GOT3 (cell line): ENCODE results near the gene CSHL1.

ENCODE experiments used
- DNase-seq: peaks from one replicate; lab custom pipeline; 2025; ENCODE audit warnings: mixed read lengths; lab: John Stamatoyannopoulos, UW

Gene CSHL1

DNA sequence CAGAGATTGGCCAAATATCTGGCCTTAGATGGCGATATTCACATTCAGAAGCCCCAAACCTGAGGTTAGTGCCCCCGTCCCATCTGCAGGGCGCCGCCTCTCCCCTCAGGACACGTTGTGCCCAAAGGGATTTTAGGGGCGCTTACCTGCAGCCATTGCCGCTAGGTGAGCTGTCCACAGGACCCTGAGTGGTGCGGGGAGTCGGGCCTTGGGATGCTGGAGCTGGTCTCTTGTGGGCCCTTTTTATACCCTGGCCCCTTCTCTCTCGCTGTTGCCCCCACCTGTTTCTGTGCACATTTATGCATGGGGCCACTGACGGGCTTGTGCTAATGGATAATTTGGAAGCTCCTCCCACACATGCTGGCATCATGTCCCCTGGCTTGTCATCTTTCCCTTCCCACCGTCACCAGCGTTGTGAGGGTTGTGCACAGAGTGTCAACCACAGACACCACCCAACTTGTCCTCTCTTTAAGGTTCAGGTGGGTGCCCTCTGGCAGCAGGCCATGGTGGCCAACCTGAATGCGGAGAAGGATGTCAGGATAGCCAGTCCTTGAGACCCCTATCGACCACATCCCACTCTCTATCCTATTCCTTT lies at the start of gene CSHL1:
TSS of gene CSHL1 (minus strand) at position 218 of the 595 bp plus-strand sequence. CDS start at position 156, 62 bp downstream.
- no peak for DNase-seq

DNA sequence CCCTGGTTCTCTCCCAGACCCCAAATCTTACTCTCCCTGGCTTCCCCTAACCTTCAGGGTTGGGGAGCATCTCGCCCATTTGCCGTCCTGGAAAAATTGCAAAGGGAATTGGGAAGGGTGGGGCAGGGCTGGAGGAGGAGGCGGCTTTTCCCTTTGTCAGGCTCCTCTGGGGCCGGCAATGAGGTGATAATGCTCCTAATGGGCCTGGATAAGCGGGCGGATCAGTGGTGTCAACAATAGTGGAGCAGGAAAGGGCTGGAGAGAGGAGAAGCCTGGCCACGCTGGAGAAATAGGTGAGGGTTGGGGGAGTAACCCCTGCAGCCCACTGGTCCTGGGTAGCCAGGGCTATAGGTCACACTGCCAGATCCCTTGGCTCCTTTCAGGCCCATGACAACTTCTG lies 49.4 kb upstream of the CSHL1 start:
- no peak for DNase-seq

DNA sequence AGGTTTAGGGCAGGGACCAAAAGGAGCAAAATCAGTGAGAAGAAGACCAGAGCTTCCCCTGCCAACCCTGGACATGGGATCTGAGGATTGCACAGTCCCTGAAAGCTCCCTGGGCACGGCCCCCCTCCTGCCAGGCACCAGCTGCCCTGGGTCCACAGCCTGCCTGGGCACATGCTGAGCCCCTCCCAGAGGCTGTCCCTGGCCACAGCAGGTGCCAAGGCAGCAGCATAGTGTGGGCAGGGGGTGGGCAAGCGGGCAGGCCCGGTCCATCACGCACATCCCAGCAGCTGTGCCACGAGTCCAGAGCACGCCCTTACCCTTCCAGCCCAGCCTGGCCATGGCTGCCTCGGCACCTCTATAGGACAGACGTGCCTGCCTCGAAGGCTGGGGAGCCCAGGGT lies 48.9 kb upstream of the CSHL1 start:
- no peak for DNase-seq

DNA sequence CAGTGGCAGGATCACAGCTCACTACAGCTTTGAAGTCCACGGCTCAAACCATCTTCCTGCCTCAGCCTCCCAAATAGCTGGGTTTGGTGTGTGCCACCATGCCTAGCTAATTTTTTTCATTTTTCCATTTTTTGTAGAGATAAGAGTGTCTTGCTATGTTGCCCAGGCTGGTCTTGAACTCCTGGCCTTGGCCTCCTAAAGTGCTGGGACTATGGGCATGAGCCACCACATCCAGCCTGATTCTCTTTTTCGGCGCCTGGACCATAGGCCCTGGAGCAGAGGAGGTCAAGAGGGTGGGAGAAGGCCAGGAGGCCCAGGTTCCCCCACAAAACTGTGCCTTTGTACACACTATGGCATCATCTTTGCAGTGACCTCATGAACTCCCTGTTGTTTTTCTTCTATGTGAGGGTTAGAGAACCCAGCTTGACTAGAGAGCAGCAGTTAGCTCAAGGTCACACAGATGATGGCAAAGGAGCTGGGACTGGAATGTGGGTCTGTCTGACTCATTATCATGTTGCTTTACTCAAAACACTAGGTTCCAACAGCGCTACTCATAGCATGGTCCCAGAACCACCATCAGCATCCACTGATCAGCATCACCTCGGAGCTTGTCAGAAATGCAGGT lies 45.4 kb upstream of the CSHL1 start:
- DNase-seq: no peak

DNA sequence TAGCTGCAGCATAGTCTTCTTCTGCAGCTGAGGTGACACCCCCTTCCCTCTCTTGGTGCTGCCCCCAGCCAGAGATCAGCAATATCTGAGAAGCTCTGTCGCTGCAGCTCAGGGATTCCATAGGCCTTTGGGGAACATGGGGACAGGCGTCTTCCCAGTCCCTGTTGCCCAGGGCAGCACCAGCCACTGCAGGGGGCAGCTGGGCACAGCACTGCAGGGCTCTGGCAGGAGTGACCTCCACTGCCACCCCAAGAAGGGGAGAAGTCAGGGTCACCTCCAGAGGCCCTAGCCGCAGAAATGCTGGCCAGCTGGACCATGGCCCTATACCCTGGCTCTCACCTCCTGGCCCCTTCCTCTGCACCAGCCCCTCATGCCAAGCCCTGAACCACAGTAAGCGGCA lies 44.7 kb upstream of the CSHL1 start:
- no peak for DNase-seq

DNA sequence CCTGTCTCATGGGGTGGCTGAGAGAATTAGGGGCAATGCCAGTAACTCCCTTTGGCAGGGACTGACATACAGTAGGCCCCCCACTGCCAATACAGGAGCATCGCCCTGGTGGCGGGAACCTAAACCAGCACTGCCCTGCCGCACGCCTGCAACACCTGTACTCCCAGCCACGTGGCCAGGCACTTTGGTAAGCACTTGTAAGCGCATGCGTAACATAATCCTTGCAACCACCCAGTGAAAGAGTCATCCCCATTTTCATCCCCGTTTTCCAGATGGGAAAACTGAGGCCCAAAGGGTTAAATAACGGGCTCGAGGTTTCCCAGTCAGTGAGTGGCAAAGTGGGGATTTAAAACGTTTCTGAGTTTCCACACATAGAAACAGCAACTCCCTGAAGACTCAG lies 44.2 kb upstream of the CSHL1 start:
- no peak for DNase-seq

DNA sequence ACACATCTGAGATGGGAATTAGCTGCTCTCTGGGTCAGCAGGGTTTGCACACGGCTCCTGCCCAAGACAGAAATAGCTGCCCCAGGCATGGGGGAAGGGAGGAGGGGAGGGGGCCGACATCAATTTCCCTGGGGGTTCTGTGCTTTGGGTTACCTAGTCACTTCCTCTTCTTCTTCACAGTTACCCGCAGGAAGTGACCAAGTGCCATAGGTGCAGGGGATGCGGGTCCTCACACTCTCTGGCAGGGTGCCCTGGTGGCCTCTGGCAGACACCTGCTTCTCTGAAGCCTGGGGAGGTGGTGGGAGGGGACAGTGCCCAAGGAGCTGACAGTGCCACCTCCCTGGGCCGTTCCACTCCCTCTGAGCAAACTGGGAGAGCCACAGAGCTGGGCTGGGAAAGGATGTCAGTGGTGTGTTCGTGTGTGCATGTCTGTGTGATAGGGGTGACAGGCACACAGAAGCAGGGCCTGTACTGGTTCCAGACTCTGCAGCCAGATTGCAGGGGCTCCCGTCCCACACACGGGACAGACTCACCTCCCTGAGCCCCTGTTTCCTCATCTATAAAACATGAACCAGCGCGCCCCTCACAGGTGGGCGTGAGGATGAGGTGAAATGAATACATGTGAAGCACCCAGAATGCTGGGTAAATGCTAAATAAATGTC lies 43.5 kb upstream of the CSHL1 start:
- DNase-seq: no peak

DNA sequence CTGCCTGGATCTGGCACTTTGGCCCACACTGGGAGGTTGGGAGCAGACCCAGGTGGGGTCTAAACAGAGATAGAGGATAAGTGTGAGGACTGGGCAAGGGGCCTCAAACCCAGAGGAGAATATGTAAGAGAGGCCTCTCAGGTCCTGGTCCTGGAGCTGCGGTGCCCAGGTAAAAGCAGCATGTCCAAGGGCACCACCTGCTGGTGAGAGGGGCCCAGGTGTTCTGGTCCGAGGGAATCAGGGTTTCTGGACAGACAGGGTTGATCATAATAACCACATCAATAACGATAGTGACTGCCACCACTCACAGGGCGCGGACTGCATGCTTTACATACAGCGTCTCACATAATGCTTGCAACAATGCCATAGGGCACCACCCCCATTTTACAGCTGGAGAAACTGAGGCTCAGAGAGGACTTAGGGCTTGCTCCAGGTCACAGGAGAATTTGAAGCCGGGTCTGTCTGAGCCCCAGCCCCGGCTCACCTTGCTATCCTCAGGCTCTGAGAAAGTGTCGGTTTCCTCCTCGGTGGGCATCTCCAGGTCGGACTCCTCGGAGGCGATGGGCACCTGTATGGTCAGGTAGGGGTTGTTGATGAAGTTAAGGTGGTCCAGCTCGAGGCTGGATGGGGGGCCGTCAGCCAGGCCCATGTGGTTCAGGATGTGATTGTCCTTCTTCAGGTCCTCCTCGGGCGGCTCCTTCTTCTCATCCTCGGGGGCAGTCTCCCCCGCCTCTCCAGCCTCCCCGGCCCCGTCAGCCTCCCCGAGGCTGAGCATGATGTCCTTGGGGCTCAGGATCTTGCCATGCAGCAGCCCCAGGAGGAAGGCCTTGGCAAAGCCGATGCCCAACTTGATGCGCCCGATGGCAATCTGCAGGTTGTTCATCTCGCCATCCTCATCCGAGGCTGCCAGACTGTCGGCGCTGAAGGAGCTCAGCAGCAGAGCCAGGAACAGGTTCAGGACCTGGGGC lies 40.2 kb upstream of the CSHL1 start:
- DNase-seq: no peak

DNA sequence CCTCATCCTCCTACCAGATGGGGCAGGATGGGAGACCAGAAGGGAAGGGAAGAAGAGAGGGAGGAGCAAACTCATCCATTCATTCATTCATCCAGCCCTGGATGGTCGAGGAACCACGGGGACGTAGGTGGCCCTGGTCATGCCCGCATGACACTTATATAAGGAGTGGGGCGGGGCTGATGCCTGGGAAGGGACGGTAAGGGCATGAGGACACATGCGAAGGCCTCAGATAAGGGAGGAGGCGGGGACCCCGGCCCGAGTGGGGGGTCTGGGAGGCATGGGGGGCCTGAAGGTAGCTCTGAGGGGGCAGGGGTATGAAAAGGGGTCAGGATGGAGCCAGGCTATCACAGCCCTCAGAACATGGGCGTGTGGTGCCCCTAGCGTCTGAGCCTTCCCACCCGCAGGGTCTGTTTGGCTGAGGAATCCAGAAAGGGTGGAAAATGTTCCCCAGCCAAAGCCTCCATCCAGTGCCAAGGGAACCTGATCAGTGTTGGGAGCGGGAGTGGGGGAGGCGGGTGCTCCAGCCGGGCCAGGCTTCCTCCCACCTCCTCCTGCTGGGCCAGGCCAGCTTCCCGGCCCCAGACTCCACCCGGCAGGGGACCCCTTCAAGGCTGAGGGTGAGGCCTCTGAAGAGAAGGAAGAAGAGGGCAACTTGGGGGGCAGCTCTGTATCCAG lies 38.7 kb upstream of the CSHL1 start:
- no peak for DNase-seq

DNA sequence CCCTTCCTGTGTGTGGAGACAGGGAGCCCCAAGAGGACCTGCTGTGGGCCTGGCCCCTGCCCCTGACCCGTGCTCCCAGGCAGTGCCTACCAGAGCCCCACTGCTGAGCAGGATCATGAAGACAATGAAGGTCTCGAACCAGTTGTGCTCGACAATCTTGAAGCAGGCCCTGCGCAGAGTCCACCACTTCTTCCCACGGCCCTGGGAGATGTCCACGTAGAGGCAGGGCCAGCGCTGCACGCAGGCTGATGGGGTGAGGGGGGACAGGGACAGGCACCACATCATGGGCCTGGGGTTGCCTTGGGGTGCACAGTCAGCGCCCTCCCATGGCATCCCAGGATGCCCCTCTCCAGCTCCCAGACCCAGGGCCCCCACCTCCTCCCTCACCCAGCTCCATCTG lies 37.5 kb upstream of the CSHL1 start:
- no peak for DNase-seq

DNA sequence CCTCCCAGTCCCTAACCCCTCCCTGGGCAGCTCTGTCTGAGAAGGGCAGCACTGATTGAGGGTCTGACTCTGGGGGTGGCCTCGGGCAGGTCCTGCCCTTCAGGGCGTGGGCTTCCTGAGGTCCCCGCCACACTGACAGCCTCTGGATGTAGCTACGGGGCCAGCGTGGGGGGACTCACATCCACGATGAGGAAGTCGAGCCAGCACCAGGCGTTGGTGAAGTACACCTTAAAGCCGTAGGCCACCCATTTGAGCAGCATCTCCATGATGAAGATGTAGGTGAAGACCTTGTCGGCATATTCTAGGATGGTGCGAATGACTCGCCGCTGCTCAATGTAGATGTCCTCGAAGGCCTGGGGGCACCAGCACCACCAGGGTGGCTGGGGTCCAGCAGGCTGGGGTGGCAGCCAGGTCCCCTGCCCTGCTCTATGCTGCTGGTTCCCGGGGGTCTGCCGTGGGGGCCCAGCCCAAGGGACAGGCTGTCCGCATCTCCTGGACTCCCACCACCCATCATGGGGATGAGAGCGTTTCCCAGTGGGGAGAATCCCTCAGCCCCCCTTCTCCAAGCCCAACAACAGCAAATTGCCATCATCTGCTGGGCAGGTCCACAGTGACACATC lies 36.8 kb upstream of the CSHL1 start:
- DNase-seq: no peak

DNA sequence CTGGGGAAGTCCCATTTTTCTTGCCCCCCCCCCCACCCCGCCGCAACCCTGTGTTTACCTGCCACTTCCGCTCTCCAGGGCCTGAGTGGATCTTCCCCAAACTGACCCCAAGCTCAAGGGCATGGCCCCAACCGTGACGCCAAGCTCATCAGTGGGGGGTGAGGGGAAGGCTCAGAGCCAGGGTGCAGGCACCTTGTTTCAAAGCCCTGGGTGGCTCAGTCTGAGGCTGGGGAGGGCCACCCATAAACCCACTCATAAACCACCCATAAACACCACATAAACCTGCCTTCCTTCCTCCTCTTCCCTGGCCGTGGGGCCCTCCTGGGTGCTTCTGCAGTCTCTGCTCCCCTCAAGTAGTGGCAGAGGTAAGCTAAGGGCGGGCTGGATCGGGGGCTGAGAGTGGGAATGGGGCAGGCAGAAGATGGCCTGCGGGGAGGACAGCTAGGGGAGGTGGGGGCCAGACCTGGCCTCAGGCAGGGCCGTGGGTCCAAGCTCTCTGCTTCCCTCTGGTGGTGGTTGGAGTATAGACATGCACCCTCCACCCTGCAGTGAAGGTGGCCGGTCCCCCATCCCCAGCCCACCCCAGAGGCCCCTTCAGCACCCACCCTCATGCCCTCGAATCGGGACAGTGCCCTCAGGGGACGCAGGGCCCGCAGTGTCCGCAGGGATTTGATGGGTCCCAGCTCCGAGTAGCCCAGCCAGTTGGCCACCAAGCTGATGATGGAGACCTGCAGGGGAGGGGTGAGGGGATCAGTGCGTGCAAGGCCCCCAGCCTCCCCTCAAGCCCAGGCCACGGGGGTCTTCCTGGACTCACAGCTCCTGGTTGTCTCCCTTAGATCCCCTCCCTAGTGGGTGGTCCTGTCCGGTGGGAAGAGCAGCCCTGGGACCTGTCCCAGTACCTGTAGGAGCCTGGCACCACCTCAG lies 35.6 kb upstream of the CSHL1 start:
- DNase-seq: no peak

DNA sequence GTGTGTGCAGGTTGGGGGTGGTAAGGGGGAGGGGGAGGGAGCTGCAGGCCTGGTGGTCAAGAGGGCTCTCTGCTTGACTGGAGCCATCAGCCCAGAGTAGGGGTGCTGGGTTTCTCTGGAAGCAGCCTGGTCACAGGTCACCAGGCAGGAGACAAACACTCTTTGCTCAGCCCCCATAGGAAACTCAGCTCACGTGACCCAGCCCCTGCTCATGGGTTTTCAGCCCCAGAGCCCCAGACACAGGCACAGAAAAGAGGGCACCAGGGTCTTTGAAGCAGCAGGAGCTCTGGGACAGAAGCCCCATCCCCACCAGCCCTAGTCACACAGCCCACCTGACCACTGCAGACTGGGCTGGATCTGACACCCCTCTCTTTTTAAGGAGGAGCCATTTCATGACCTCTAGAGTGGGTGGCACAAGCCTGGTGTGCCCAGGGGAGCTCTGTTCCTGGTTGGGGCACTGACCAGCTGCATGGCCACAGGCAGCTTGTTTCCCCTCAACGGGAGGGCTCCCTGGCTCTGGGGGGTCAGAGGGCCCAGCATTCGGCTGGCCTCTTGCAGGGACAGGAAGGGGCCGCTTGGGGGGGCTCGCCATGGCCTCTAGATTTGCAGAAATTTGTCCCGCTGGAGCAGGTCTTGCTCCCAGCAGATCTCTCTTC lies 34.9 kb upstream of the CSHL1 start:
- DNase-seq: no peak

DNA sequence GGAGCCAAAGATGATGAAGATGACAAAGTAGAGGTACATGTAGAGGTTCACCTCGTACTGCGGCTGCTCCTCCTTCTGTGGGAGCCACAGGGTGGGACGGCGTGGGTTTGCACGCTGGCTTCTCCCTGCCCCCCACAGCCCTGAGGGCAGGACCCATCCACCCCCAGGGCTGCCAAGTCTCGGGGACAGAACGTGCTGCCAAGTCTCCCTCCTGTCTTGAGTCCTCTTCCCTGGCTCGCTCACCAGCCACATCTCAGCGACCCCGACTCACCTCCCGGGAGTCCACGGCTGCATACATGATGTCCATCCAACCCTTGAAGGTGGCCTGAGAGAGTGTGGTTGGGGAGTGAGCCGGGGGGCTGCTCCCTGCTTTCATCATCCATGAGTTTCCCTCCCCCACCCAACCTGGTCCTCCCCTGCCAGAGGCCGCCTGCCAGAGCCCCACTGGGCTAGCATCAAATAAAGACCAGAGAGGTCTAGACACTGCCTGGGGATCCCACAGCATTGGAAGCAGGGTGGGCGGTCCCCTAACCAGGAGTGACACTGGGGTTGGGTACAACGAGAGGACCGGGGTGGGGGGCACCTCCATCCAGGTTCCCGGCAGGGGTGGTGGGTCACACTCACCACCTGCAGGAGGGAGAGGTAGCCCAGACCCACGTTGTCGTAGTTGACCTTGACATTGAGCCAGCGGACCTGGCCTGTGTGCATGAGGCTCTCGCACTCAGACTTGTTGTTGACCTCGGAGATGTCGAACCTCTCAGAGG lies 33.9 kb upstream of the CSHL1 start:
- DNase-seq: no peak

DNA sequence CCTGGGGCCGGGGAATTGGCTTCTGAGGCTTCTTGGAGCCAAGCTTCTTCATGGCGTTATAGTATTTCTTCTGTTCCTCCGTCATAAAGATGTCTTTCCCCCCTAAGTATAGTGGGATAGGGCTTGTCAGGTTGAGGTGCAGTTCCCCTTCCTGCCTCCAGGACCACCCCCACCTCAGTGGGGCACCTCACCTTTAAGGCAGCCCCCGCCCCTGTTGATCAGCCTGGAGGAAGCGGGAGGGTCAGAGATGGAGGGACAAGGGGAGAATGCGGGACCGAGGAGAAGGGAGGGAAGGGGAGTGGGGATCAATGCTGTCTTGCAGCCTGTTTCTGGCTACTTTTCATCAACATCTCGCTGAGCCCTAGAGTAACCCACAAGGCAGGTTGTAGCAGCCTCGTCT lies 32.7 kb upstream of the CSHL1 start:
- DNase-seq: no peak

DNA sequence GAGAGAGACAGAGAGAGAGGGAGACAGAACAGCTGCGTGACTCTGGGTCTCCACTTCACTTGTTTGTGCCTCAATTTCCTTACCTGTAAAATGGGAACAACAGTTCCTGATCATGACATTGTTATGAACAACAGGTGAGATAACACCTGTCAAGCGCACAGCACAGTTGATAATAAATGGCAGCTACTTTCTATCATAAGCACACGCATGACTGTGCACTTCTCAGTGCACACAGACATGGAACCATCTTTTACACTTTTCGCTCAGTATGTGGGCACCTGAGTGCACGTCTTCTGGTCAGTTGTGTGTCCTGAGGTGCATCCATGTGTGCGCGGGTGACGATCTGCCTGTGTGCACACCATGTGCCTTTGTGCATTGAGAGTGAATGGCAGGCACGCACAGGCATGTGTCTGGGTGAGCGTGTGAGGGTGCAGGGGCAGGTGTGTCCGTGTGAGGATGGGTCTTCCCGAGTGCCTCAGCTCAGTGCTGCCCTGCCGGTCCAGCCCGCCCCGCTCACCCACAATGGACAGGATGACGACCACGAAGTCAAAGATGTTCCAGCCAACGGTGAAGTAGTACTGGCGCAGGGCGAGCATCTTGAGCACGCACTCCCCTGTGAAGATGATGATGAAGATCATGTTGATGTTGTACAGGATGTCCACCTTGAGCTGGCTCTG lies 31.4 kb upstream of the CSHL1 start:
- no peak for DNase-seq

DNA sequence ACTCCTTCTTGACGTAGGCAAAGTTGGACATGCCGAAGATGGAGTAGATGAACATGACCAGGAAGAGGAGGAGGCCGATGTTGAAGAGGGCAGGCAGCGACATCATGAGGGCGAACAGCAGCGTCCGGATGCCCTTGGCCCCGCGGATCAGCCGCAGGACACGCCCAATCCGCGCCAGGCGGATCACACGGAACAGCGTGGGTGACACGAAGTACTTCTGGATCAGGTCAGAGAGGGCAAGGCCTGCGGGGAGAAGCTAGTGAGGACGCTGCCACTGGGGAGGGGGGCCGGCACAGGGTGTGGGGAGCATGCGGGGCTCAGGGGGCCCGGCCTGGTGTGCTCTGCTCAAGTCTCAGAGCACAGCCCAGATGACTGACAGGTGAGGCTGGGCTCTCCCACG lies 30.7 kb upstream of the CSHL1 start:
- no peak for DNase-seq

DNA sequence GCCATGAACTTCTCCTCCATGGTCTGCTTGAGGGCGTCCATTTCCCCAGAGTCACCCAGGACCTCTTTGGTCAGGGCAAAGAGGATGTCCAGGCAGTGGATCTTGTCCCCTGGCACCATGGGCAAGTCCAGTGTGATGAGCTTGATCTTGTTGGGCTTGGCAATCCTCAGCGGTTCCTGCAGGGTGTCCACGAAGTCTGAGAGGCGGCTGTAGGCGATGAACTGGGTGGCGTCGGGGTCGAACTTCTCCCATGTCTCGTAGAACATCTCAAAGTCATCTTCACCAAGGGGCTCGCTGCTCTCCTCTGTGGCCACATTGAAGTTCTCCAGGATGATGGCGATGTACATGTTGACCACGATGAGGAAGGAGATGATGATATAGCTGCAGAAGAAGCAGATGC lies 30.1 kb upstream of the CSHL1 start:
- DNase-seq: no peak

DNA sequence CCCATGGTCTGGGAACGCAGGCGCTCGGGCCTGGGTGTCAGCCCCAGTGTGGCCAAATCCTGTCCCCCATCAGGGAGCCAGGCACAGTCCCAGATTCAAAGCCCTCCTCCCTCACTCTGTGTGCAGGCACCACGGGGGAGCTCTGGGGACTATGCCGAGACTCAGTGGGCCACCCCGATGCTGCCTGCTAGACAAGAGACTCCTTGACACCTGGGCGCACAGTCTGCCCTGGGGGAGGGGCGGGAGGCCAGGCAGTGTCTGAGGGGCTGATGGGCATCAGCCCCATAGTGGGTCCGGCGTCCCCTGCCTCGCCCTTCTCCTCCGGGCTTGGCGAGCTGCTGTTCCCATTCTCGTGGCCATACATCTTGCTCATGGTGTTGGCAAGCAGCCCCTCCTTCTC lies 29.5 kb upstream of the CSHL1 start:
- no peak for DNase-seq
